T-helper 1 cell (primary cell): ENCODE data around the gene COPA.
A peak's percentile ranks its signal among the peaks of the same experiment; 100 is the strongest.
"Not testable (repeated sequence)": the region's sequence is repeated elsewhere in the genome, so short reads cannot be mapped to it uniquely, and the experiment has no call there.

ENCODE experiments used
- DNase-seq, 5 donors: peaks; one replicate each; pipeline ENCODE4 v3.0.0-alpha.2; 2012 to 2020

The COPA gene

DNA sequence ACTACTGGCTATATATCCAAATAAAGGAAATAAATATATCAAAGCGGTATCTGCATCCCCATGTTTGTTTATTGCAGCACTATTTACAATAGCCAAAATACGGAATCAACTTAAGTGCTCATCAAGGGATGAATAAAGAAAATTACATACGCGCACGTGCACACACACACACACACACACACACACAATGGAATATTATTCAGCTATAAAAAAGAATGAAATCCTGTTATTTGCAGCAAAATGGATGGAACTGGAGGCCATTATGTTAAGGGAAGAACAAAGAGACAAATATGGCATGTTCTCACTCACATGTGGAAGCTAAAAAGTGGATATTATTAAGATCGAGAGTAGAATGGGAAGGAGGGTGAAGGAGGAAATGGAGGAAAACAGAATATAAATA lies 20.2 kb downstream of the COPA start:
- no peak for DNase-seq

GRCh38 chr1:160315359-160315758 lies 27.7 kb downstream of the COPA start:
- no peak for DNase-seq

GRCh38 chr1:160309571-160309970 lies 33.5 kb downstream of the COPA start:
- DNase-seq = no peak

GRCh38 chr1:160309185-160309557 lies 33.9 kb downstream of the COPA start:
- DNase-seq = no peak

- DNase-seq = no peak
Measured at GRCh38 chr1:160308451-160309184, 34.4 kb downstream of the COPA start.

- DNase-seq = no peak
Measured at GRCh38 chr1:160307118-160307791, 35.8 kb downstream of the COPA start.

- DNase-seq = no peak
Measured at GRCh38 chr1:160300173-160300572, 42.9 kb downstream of the COPA start.

- DNase-seq = no peak
Measured at GRCh38 chr1:160296036-160296435, 47.0 kb downstream of the COPA start.

DNA sequence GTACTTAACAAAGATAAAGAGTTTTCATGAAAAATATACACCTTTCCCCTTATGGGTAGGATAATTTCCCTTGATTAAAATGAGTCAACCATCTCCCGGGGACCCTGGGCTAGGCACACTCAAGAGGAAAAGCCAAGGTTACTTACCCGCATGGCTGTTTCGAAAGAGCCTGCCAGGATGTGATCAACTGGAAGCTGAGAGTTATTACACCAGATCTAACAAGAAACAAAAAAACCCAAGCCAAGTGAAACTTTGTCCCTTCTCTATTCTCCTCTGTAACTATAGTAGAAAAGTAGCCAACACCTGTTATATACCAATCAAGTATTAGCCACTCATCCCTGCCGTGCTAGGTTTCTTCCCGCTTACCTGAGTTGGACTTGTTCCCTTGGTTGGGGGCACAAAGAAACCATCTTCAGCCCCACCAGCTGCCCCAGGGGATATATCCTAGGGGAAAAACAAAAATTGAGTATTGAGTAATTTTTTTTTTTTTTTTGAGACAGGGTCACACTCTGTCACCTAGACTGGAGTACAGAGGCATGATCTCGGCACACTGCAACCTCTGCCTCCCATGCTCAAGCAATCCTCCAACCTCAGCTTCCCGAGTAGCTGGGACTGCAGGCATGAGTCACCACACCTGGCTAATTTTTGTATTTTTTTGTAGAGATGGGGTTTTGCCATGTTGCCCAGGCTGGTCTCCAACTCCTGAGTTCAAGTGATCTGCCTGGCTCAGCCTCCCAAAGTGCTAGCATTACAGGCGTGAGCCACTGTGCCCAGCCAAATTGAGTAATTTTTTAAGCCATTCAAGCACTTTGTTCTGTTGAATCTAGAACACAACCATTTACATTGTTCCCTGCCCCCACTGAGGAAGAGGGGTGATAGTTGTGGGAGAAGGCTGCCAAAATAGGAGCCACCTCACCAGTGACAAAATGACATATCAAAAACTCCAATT lies 49.8 kb downstream of the COPA start:
- no peak for DNase-seq

DNA sequence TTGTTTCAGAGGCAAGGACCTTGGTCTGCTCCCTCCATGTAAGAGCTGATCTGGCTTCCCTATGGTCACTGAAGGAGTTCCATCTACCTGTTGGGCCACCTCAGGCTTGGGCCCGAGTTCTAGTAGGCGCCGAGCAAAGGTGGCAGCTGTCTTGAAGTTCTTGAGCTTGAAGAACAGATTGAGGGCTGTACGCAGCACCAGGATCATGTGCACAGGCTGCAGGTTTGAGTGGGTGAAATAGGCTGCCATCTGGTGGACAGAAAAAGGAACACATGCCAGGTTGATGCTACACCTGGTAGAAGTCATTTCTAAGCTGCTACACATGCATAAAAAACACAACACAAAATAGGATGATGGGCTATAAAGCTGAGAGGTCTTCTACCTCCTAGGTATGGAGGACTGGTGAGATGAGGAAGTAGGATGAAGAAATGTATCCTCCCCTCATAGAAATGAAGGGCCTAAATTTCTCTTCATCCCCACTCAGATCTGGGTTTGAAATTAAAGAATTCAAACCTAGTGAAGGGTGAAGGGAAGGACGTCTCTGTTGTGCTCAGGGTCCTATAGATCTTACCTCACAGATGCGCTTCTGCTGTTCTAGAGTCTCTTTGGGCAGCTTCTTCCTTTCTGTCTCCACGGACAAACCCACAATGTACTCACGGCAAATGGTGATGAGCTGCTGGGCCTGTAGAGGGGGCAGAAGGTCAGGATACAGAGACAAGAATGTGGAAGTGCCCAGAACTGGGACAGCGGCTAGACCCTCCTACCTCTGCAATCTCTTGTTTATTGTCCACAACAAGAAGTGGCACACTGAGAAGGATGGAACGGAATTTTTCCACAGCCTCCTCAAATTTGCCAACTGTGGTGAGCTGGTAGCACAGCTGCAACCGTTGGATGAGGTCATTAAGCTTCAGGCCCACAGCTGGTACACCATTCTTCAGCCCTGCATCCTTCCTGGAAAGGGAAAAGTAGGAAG lies 51.5 kb downstream of the COPA start:
- DNase-seq = peak; percentile 17 to 73 (median 61)

DNA sequence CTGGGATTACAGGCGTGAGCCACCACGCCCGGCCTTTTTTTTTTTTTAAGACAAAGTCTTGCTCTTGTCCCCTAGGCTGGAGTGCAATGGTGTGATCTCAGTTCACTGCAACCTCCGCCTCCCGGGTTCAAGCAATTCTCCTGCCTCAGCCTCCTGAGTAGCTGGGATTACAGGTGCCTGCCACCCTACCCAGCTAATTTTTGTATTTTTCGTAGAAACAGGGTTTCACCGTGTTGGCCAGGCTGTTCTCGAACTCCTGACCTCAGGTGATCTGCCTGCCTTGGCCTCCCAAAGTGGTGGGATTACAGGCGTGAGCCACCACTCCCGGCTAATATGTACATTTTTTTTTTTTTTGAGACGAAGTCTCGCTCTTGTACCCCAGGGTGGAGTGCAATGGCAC lies 55.3 kb downstream of the COPA start:
- not testable (repeated sequence) for DNase-seq

- no peak for DNase-seq
Measured at GRCh38 chr1:160285506-160285905, 57.5 kb downstream of the COPA start.

- peak; percentile 78 to 92 (median 89) for DNase-seq
Measured at GRCh38 chr1:160284782-160285344, 58.2 kb downstream of the COPA start, which contains the start of gene PEX19. PEX19 (minus strand) TSS chr1:160285133; CDS start chr1:160285124, 9 bp downstream.

GRCh38 chr1:160284220-160284781 lies 58.7 kb downstream of the COPA start:
- peak in 1 of 5 donors; percentile 17 for DNase-seq

DNA sequence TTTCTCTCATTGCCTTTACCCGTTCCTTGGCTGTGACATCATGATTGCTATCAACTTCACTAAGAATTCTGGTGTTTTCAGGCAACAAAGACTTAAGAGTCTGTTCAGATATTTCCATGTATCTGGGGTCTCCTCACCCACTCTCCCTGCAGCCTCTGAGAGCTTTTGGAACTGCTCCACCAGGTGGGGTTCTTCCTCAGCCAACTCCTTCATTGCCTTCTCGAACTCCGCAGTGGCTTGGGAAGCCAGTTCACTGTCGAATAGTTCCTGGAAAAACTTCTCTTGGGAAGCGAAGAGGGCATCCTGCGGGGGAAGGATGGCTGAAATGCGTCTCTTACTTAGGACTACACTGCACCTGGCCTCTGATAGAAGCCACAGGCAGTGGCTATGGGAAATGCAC lies 60.2 kb downstream of the COPA start:
- DNase-seq = no peak

DNA sequence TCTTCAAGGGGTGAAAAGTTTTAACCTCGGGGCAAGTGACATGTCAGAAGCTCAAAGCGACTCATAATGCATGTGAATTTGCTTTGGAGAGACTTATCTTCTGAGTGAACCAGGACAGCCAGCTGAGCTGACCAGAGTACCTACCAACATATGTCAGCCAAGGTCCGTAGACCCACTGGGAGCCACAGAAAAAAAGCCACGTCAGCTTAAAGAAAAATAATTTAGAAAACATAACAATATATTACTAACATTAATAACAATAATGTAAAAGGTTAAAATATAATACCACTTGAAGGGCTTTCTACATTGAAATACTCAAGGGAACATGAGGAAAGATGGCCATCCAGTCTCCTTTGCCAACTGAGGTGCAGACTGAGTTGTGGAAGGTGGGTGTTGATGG lies 65.1 kb downstream of the COPA start:
- no peak for DNase-seq

DNA sequence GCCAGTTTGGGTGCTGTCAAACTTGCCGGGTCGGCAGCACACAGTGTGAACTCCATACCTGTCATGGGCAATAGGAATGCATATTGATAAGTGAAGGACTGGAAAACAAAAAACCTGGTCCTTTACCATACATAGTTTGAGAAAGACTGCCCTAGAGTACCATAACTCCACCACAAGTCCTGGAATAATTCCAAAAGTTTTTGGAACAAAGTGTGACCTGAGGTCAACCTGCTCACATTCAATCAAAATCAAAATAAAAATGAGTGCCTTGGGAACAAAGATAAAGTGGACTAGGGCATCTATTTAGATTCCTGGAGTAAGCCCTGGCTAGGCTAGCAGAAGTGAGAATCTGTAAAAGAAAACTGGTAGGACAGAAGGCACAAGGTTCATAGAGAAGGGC lies 65.7 kb downstream of the COPA start:
- no peak for DNase-seq

GRCh38 chr1:160271025-160271424 lies 72.0 kb downstream of the COPA start:
- DNase-seq = no peak

- DNase-seq = no peak
Measured at GRCh38 chr1:160267284-160267991, 75.6 kb downstream of the COPA start.

DNA sequence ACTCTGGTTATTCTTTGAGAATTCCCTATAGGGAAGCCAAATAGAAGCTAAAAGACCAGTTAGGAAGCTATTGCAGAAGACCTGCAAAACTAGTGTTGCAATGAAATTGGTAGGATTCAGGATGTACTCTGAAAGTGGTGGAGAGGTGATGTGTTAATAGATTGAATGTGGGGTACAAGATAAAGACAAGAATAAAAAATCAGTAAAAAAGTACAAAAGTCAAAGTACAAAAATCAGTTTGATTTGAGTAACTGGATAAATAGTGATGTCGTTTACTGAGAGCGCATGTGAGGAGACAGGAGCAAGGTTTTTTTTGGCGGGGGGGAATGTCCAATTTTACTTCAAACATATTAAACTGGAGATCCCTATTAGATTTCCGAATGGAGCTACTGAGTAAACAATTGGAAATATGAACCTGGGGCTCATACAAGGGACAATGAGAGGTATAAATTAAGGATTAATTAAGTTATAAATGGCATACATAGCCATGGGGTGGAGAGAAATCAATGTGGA lies 78.2 kb downstream of the COPA start:
- DNase-seq = no peak
